ENCODE results near the gene ERN2. TPM values are rescaled to one million over a fixed set of nuclear protein-coding genes. Genes with fewer than 3 reads are reported as not detected.
A peak's percentile ranks its signal among the peaks of the same experiment; 100 is the strongest.

The ERN2 gene
- total RNA-seq, 1 experiment from 2014 or later, result 1.8 TPM

DNA sequence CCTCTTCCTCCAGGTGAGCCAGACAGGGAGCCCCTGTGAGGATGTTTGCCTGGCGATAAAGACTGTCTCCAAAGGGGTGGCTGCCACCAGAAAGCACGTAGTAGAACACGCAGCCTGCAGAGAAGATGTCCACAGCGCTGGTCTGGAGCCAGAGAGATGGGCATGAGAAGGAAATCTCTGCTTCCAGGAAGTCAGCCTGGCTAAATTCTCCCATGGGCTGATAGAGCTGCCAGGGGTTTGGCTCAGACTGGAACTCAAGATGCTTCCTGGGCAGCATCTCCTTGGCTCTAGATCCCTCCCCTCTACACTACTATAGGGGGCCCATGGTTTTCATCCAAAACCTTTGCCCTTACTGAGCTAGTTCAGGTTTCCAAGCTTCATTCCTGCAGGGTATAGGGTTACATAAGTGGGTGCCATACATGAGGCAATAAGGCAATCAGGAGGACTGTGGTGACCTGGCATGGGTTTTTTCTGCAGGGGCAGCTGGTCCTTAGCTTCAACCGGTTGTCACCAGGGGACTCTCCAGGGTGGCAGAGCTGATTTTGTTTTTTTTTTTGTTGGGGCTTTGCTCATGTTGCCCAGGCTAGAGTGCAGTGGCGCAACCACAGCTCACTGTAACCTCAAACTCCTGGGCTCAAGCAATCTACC is 20.7 kb downstream of the ERN2 start (continued):
- TF ChIP-seq, protein P1, sequence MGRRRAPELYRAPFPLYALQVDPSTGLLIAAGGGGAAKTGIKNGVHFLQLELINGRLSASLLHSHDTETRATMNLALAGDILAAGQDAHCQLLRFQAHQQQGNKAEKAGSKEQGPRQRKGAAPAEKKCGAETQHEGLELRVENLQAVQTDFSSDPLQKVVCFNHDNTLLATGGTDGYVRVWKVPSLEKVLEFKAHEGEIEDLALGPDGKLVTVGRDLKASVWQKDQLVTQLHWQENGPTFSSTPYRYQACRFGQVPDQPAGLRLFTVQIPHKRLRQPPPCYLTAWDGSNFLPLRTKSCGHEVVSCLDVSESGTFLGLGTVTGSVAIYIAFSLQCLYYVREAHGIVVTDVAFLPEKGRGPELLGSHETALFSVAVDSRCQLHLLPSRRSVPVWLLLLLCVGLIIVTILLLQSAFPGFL (CRISPR knock-in tag; IDR thresholded peaks at IDR 0.05; ENCODE audit: borderline replicate concordance), result no peak
- TF ChIP-seq, protein P2, sequence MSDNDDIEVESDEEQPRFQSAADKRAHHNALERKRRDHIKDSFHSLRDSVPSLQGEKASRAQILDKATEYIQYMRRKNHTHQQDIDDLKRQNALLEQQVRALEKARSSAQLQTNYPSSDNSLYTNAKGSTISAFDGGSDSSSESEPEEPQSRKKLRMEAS (CRISPR knock-in tag; IDR thresholded peaks at IDR 0.05), result no peak
- TF ChIP-seq, protein P3, sequence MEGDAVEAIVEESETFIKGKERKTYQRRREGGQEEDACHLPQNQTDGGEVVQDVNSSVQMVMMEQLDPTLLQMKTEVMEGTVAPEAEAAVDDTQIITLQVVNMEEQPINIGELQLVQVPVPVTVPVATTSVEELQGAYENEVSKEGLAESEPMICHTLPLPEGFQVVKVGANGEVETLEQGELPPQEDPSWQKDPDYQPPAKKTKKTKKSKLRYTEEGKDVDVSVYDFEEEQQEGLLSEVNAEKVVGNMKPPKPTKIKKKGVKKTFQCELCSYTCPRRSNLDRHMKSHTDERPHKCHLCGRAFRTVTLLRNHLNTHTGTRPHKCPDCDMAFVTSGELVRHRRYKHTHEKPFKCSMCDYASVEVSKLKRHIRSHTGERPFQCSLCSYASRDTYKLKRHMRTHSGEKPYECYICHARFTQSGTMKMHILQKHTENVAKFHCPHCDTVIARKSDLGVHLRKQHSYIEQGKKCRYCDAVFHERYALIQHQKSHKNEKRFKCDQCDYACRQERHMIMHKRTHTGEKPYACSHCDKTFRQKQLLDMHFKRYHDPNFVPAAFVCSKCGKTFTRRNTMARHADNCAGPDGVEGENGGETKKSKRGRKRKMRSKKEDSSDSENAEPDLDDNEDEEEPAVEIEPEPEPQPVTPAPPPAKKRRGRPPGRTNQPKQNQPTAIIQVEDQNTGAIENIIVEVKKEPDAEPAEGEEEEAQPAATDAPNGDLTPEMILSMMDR (IDR thresholded peaks at IDR 0.05), result no peak
- TF ChIP-seq ELF4 (CRISPR knock-in tag; IDR thresholded peaks at IDR 0.05; ENCODE audit: low read depth) (no peak), NR2C2 (CRISPR knock-in tag; IDR thresholded peaks at IDR 0.05) (no peak), NR1H2 (CRISPR knock-in tag; IDR thresholded peaks at IDR 0.05) (no peak), NFATC4 (CRISPR knock-in tag; IDR thresholded peaks at IDR 0.05) (no peak), KAT7 (CRISPR knock-in tag; IDR thresholded peaks at IDR 0.05; ENCODE audit: borderline replicate concordance) (no peak), ZNF121 (CRISPR knock-in tag; IDR thresholded peaks at IDR 0.05) (no peak)
- TF ChIP-seq, protein P4, sequence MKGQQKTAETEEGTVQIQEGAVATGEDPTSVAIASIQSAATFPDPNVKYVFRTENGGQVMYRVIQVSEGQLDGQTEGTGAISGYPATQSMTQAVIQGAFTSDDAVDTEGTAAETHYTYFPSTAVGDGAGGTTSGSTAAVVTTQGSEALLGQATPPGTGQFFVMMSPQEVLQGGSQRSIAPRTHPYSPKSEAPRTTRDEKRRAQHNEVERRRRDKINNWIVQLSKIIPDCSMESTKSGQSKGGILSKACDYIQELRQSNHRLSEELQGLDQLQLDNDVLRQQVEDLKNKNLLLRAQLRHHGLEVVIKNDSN (CRISPR knock-in tag; IDR thresholded peaks at IDR 0.05), result no peak

DNA sequence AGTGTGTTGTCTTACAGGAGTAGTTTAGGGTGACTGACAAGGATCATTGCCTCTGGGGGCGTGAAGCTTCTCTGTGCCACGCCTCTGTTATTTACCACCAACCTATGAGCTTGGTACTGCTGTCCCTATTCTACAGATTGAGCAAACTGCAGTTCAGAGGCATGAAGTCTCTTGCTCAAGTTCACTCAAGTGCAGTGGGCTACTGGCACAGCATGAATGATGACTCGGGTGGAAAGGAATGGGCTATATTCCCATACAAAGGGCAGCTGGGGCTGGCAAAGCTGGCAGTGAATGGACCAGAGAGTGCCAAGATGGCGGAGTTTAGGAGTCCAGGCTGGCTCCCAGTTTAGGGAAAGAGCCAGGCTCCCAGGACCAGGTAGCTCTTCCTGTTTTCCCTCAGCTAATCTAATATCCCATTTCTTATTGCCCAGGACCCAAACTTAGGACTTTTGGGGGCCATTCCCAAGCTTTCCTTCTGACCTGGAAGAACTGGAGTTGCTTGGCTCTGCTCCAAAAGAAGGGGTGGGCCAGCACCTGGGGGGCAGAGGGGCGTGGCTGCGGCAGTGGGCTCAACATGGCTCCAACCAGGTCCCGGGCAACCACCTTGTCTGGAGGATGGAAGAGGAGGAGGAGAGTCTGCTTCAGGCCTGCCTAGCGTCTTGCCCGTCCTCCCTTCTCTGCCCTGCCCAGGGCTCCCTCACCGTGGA is 21.4 kb downstream of the ERN2 start:
- ChIA-PET CTCF (interaction anchor here (0.7 to 2.1 kb wide), 4 partner anchors 13 to 52 kb away, joined by 3 to 7 read pairs (median 4); partner anchors contain the start of gene PLK1), POLR2A (interaction anchor here (1.8 kb wide), 1 partner anchor 12 kb away, joined by 11 read pairs; the partner anchor contains the start of gene PLK1)
- no peak overlapping the region for H3K4me3 Mint-ChIP-seq
- H3K4me1 Mint-ChIP-seq, result peaks cover 12% of the 10 kb centered on the region
- no peaks in the 10 kb centered on the region for H3K9me3 Mint-ChIP-seq
- no peak for DNase-seq (ENCODE audit: low spot score)
- H3K27ac Mint-ChIP-seq, result peak overlapping the region; percentile 32; the same call in 1 of the 2 replicates
- TF ChIP-seq, protein P5, sequence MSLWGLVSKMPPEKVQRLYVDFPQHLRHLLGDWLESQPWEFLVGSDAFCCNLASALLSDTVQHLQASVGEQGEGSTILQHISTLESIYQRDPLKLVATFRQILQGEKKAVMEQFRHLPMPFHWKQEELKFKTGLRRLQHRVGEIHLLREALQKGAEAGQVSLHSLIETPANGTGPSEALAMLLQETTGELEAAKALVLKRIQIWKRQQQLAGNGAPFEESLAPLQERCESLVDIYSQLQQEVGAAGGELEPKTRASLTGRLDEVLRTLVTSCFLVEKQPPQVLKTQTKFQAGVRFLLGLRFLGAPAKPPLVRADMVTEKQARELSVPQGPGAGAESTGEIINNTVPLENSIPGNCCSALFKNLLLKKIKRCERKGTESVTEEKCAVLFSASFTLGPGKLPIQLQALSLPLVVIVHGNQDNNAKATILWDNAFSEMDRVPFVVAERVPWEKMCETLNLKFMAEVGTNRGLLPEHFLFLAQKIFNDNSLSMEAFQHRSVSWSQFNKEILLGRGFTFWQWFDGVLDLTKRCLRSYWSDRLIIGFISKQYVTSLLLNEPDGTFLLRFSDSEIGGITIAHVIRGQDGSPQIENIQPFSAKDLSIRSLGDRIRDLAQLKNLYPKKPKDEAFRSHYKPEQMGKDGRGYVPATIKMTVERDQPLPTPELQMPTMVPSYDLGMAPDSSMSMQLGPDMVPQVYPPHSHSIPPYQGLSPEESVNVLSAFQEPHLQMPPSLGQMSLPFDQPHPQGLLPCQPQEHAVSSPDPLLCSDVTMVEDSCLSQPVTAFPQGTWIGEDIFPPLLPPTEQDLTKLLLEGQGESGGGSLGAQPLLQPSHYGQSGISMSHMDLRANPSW (CRISPR knock-in tag; conservative IDR thresholded peaks at IDR 0.05; ENCODE audit: low read depth), result no peak
- TF ChIP-seq, protein P6, sequence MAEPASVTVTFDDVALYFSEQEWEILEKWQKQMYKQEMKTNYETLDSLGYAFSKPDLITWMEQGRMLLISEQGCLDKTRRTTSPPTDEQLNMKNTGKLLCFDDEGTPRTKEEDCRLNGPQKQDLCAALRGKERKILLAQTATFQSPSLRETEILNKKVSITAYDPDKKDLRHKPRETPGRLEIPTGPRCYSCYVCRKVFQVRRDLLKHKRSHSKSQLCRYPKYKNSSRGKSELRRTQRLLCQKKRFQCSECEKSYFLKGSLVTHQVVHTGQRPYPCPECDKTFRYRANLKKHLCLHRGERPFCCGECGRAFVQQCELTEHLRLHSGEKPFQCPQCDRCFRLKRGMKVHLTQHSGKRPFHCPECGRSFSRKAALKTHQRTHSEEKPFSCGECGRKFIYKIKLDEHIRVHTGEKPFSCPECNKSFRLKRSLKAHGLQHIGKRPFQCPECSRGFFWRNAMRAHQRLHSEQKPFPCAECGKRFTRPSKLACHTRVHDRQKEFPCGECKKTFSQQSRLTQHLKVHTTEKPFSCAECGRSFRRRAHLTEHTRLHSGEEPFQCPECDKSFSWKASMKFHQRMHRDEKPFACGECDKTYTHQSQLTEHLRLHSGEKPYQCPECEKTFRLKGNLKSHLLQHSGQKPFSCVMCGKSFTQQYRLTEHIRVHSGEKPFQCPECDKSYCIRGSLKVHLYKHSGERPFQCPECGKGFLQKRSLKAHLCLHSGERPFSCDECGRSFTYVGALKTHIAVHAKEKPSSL (CRISPR knock-in tag; conservative IDR thresholded peaks at IDR 0.05), result no peak
- TF ChIP-seq SOX15 (CRISPR knock-in tag; IDR thresholded peaks at IDR 0.05), result no peak
- ATAC-seq, result no peak
- H3K36me3 Mint-ChIP-seq, result peaks cover 43% of the 10 kb centered on the region
- H3K27me3 Mint-ChIP-seq (ENCODE audit: low read depth), result no peaks in the 10 kb centered on the region

All from WTC11 (cell line).